Activated CD4-positive, alpha-beta T cell treated with anti-CD3 and anti-CD28 coated beads, Interleukin-2, amount 50 U/mL, for 4 hours (primary cell): ENCODE results near the gene PDK3.

Experiments used
- DNase-seq, 2 experiments: peaks; one replicate each; pipeline ENCODE4 v3.0.0-alpha.2; 2020

PDK3 gene

DNA sequence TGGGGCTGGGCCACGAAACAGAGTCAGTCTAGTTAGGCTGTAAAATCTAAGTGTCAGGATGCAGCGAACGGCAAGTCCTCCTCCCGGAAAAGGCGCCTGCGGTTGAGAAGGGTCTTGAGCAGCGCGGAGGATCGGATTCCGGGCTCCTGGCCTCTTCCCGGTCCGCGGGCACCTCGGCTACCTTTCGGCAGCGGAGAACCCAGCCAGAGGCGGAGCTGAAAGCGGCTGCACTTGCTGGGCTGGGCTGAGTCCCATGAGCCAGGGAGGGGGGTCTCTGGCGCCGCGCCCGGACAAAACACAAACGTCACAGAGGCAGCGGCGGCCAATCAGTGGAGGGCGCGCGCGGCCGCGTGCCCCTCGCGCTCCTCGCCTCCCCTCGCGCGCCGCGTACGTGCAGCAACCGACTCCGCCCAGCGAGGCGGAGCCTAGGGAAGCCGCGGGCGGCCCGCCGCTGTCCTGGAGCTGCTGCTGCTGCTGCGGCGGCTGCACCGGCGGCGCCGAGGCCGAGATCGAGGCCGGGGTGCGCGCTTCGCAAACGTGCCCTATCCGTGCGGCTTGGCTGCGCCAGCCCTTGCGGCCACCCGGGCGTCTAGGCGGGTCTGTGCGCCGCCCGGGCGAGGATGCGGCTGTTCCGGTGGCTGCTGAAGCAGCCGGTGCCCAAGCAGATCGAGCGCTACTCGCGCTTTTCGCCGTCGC, at the start of gene PDK3:
PDK3 (plus strand) TSS at position 451 of the 696 bp plus-strand sequence; CDS start at position 621, 170 bp downstream.
- peak; percentile 80 to 82 for DNase-seq

DNA sequence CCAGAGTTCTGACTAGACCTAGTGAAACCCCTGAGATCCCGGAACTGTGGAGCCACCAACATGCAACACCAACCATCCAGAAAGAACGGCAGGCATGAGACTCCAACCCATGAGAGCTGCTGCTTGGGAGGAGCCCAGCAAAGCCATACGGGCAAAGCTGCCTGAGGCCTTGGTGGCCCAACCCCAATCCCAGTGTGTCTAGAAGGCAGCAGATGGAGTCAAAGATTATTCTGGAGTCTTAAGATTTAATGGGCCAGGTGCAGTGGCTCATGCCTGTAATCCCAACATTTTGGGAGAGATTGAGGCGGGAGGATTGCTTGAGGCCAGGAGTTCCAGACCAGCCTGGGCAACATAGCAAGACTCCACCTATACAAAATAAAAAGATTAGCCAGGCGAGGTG, 49.2 kb upstream of the PDK3 start:
- DNase-seq = no peak

DNA sequence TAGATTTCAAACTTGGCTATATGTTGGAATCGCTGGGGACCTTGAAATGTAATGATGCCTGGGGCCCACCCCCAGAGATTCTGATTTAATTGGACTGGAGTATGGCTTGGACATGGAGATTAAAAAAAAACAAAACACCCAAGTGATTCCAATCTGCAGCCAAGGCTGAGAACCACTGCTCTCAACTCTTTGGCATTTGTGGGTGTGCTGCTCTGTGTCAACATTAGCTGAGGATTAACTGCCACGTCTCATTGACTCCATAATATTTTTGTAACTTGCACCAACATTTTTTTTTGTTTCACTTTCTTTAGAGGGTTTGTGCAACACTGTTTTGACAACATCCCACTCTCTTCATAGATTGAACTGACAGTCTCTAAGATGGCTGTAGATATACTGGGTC, 41.1 kb upstream of the PDK3 start:
- DNase-seq = no peak

DNA sequence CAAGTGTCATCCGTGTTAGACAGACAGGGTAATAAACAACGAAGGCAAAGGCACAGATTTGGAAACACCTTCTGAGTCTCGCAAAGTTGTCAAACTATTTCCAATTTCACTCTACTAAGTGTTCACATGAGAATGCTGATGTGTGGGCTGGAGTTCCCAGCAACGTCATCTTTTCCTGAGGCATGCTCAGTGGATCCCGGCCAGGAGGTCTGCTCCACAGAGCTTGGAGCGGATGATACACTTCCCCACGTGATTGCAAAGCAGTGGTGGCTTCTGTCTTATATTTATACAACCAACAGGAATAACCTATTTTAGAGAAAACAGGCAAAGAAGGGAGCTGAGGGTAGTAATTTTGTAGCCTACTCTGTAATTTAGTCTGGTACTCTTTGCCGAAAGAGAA, 40.1 kb upstream of the PDK3 start:
- DNase-seq = no peak

DNA sequence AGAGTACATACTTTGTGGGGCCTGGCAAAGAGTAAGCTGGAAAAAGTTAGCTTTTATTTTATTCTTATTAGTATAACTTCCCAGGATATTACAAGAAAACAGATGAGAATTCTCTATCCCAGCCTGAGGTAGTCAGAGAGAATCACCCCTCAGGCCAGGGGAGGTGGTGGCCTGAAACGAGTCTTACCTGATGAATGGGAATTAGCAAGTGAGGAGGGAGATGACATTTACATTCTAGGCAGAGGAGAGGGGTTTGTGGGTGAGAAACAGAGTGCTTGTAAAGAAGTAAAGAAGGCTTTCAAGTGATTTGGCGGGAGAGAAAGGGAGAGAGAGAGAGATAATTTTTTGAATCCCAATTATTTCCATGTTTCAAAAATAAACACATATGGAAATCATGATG, 39.3 kb upstream of the PDK3 start:
- no peak for DNase-seq

DNA sequence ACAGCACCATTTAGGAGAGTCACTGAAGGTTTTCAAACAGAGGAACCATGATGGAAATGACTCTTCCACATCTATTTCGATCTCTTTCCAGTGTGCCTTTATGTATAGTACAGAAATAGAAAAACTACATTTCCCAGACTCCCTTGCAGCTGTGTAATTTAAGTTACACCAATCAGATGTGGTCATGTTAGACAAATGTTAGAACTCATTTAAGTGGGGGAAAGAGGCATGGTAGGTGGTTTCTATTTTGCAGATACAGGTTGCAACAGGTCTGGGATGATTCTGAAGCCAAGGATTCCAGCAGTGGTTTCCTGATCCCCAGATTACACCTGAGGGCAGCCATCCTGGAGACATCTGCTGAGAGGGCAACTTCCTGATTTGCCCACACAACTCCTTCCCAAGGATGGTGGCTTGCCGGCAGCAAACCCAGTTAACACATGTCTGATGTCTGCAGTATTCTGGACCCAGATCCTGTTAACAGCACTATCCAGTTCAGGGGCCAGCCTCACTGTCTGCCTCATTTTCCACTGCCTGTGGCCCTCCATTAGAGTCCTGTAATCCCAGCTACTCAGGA, 38.7 kb upstream of the PDK3 start:
- no peak for DNase-seq

DNA sequence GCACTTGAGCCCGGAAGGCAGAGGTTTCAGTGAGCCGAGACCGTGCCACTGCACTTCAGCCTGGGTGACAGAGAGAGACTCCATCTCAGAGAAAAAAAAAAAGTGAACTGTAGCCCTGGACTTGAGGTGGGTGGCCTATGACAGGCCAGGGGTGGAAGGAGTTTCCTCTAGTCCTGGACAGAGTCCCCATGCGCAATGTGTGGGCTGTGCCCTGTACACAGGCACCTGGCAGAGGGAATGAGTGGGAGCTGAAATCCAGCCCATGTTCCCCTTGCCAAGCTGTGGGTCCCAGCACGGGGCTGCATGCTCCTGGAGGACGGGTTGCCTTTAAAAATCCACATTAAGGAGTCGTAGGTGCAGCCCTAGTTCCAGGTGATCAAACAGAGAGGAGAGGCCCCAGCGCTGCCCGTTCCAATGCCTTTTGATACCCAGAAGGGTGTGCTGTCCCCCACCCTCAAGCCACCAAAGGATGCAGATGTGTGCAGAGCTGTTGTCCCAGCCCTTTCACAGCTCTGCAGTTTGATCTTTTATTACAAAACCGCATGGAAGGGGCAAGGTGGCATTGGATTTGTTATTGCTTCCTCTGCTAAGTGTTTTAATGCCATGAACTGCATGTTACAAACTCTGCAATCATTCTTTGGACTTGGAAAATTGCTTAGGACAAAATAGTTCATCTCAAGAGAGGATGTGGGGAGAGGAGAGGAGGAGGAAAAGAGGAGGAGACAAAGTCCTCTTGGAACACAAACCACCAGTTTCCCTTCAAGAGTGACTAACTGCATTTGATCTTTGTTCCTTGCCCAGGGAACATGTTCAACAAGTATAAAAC, 38.0 kb upstream of the PDK3 start:
- DNase-seq = no peak

DNA sequence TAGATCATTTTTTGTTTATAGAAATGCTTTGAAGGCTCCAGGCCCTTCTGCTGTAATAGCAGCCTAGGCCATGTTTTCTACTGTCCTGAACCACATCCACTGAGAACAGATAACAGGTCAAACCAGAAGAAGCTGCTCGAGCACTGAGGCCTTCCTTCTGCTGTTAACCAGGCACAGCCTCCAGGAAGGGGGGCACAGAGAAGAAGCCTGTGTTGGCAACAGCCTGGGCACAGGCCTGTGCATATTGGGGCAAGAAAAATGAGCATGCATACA, 37.4 kb upstream of the PDK3 start:
- DNase-seq = no peak

DNA sequence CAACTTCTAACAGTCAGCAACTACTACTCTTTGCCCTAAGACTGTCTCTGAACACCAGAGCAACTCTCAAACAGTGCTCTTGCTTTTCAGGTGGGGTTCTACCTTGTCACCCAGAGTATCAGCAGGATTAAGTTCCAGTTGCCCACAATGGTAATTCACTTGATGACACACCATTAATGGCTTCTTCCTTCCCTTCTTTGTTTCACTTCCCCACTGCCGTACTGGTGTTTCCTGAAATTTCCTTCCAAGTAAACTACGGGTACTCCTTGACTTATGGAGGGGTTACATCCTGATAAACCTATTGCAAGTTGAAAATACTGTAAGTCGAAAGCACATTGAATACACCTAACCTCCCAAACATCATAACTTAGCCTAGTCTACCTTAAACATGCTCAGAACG, 36.6 kb upstream of the PDK3 start:
- no peak for DNase-seq

DNA sequence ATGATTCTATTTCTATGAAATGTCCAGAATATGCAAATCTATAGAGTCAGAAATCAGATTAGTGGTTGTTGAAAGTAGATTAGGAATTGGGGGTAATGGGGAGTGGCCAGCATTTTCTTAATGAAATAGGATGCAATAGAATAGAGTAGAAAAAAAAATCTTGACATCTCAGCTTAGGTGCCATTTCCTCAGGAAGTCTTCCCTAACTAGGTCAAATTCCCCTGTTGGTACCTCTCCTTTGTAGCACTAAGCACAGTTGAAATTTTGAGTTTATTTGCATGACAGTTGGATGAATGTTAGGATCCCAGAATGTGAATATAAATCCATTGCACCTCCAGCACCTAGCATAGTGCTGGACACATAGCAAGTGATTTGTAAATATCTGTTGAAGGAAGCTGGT, 30.0 kb upstream of the PDK3 start:
- DNase-seq = no peak

DNA sequence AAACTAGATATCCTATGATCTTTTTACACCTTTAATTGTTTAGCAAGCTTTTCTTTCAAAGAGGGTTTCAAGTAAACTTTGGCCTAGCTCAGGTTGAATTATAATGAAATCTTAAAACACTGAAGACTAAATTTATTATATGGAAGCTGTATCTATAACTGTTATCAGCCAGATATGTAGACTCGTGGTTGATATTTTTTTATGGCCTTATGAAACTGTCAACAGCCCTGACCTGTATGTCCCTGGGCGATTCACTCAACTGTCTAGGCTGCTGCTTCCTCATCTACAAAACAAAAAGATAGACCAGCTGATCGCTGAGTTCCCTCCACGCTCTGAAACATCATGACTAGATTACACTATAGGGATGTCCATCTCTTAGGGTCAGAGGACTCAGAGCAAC, 21.2 kb upstream of the PDK3 start:
- no peak for DNase-seq

DNA sequence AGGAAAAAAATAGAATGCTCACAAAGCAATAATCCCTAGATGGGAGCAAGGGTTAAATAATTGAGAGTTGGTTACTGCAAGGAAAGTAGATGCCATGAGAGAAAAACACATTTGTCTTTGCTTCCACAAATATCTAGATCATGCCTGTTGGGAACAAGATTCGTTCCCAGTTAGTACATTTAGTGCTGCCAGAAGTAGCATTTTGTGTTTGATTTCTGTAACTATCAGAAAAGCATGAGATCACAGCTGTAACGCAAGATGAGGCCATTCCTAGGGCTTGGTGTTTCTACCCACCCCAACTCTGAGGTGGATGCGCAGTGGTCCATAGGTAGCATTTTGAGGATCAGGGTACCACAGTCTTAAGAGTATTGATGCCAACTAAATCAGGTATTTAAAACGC, 20.4 kb upstream of the PDK3 start:
- no peak for DNase-seq

DNA sequence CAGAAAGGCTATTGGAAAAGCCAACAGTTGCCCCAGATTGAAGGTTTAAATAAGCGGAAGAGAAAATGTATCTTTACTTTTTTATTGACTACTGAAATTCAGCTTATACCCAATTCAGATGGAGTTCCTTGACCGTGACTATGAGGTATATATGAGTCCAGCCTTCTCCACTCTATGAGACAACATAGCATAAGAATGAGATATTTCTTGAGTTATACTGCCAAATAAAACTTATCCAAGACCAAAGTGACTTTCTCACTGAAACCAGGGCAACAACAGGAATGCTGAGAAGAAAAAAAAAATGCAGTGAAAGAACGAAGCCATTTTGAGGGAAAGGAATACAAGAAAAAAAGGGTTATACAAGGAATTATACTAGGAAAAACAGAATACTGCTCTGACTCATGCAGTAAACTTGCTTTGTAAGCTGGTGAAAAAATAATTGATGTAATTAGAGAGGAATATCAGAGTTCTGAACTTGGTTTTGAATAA, 16.3 kb upstream of the PDK3 start:
- DNase-seq = no peak

DNA sequence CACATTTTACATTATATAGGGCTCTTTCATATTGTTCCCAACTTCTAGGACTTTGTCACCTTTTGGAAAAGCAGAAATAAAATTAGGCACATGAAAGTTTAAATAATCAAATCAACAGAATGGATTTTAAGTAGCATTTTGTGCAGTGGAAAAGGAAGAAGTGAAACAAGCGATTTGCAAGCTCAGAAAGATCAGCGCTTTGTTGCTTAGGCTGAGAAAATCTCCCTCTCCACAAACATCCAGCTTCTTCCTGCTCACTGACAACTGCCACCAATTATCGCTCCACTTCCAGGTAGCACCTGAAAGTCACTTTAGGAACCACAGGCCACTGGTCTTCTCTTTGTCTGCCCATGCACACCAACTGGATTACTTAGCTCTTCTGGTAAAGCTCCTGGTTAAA, 2.0 kb upstream of the PDK3 start:
- no peak for DNase-seq

DNA sequence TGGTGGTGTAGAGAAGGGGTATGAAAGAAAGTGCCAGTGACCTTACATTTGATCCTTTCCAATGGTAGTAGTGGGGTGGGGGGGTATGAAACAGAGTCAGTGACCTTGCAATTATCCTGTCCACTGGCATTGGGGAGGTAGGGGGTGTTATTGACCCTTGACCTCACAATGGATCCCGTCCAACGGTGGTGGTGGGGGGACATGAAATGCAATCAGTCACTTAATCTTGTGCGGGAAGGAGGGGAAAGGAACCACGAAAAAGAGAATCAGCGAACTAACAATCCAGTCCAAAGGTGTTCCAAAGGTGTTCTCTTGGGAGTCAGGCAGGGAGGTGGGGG, 619 bp upstream of the PDK3 start:
- no peak for DNase-seq

DNA sequence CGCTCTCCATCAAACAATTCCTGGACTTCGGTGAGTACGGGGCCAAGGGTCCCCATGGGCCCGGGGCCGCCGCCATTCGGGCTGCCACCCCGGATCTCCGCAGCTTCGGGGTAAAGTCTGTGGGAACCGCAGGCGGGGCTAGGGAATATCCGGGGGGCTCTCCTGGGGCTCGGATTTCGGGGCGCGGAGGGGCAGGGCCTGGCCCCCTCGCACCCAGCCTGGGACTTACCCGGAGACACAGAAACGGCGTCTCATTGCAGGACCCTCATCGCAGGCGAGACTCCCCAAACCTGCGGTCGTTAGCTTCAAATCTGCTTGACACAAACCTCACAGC, 413 bp downstream of the PDK3 start:
- no peak for DNase-seq

DNA sequence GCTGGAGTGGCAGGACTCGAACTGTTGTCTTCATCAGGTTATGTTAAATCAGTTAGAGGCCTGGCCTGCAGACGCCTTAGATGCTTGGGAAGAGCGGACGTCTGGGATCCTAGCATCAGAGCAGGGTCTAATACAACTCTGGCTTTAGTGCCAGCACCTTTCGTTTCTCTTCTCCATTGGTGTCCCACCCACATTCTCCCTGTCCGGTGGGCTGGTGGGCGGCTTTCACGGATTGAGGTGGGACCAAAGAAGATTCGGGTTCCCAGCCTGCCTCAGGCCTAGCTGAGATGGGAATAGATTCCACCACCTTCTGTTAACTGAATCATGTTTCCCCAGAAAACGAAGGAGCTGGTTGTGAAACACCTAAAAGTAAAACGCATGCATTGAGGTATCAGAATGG, 939 bp downstream of the PDK3 start:
- no peak for DNase-seq

DNA sequence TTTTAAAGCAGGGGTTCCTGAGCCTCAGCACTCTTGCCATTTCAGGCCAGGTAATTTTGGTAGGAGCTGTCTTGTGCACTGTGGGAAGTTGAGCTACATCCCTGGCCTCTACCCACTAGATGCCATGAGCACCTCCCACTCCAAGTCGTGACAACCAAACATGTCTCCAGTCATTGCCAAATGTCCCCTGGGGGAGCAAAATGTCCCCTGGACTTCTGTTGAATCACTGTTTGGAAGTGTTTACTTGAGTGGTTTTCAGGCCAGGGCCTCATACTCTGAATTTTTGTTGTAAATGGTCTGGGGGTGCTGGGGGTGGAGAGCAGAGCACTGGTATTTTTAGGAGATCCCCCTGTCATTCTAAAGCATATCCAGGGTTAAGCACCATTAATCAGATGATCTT, 3.2 kb downstream of the PDK3 start:
- DNase-seq = no peak

DNA sequence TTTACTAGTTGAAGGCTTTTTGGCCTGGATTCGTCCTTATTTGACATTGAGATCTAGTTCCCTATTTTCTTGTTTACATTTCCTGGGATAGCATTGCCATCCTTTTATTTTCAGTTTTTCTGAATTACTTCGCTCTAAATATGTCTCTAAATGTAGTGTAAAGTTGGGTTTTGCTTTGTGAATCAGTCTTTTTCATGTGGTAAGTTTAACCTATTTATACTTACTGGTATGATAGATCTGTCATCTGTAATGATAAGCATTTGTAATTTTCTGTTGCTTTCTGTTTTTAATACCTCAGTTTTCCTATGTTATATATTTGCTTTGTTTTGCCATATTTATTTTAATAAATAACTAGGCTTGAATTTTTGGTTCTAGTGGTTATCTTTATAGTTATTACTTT, 6.7 kb downstream of the PDK3 start:
- DNase-seq = no peak

DNA sequence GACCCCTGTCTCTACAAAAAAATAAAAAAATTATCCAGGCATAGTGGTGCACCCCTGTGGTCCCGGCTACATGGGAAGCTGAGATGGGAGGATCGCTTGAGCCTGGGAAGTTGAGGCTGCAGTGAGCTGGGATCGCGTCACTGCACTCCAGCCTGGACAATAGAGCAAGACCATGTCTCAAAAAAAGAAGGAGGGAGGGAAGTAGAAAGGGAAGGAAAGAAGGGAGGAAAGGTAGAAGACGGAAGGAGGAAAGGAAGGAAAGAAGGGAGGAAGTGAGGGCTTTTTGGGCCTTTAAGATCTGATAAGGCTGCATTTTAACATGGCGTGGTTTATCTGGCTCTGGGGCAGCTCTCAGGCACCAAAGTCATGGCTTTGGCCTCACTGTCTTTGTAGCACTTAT, 10.4 kb downstream of the PDK3 start:
- no peak for DNase-seq

DNA sequence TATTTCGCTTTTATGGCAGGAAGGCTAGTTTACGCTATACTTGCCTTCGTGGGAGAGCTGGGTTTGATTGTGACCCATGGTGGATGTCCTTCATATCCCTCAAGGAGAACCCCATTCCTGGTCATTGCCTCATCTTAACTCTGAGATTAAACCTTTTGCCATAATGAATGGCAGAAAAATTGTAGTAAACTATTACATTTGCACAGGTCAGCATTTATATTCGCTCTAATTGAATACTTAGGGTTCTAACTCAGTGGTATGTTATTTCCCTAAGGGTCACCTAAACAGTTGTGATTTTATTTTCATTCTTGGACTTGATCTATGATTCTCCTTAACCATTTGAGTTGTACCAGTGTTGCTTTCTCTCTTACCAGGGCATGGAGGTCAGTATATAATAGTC, 13.4 kb downstream of the PDK3 start:
- DNase-seq = no peak

DNA sequence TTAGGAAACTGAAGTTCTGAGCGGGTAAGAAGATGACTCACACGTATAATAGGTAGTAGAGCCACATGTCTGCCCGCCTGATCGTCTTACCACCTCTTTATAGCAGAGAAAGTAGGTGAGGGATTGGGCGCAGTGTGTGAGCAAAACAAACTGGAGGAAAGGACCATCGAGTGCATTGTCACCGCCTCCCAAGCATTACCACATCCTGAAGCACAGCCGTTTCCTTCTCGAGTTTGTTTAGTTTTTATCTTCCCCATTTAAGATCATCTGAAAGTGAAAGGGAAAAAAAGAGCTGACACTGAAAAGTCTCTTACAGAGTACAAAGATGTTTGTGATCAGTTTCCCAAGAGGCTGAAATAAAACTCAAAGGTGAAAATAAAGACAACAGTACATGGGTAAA, 14.8 kb downstream of the PDK3 start:
- peak; percentile 53 to 65 for DNase-seq

DNA sequence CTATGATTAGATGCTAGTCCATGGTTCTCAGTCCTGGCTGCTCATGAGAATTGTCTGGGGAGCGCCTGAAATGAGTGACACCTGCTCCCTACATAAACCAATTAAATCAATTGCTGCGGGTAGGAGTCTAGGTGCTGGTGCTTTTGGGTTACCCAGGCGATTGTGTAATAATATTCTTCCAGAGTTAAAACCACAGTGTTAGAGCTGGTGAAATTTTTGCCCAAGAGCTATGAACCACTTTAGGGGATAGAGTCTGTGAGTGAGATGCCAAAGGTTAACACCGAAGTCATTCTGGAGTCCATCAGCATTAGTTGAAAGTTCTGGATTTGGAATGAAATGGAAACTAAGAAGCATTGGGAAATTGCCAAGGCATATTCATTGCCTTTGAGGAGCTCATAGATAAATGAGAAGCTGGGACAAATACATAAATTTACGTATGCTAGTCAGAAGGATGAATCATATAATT, 15.3 kb downstream of the PDK3 start:
- DNase-seq = no peak

DNA sequence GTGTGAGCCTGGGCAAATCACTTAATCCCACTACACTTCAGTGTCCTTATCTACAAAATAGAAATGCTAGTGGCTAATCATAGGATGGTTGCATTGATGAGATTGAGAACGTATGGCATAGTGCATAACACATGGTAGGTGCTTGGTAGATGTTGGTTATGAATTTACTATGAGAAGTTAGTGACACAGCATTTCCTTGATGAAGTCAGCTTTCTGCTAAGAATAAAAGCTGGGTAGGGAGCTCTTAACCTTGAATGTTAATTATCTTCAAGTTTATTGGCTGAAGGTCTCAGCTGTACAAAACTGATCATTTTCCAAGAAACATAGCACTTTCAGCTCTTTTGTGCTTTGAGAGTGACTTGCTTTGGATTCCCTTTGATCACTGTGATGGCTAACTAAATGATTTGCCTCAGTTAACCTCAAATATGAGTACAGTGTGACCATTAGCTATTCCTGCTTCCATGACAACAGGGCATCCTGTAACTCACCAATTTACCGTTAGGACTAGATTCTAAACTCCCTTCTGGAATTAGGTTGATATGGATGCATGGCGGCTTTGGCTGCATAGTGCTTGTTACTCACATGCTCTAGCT, 17.8 kb downstream of the PDK3 start:
- no peak for DNase-seq
